Endothelial cell (in vitro differentiated cells): ENCODE measurements around the gene RIMBP3C. TPM values are rescaled to one million over a fixed set of nuclear protein-coding genes. Genes with fewer than 3 reads are reported as not detected.

Experiments
- total RNA-seq: library from RNA; stranded (reverse); fragmentation: NEBNext Ultra II Directional; extraction: Animal tissue kit (Norgen Biotek cat#: 25700); gene quantifications from one replicate; pipeline ENCODE4 v1.2.1, GENCODE V29; 2021; ENCODE audit not compliant: unreplicated experiment

RIMBP3C gene
- total RNA-seq, 1 donor from 2014 or later = 0.18 TPM

Other genes starting within 250 kb of the RIMBP3C start
- gene RIMBP3B, start 167.7 kb downstream of the RIMBP3C start, total RNA-seq = 0.51 TPM
- 23.5 TPM for gene HIC2, start 134.1 kb downstream of the RIMBP3C start, total RNA-seq
- 0.92 TPM for gene TMEM191C, start 84.1 kb downstream of the RIMBP3C start, total RNA-seq
- gene UBE2L3, start 16.3 kb upstream of the RIMBP3C start, total RNA-seq = 62.2 TPM
- gene YDJC, start 78.6 kb upstream of the RIMBP3C start, total RNA-seq = 11.2 TPM
- gene CCDC116, start 81.3 kb upstream of the RIMBP3C start, total RNA-seq = 0.36 TPM
- 32.4 TPM for gene SDF2L1, start 90.8 kb upstream of the RIMBP3C start, total RNA-seq
- gene PPIL2, start 114.6 kb upstream of the RIMBP3C start, total RNA-seq = 31.9 TPM
- 11.5 TPM for gene YPEL1, start 184.3 kb upstream of the RIMBP3C start, total RNA-seq